Heart left ventricle (tissue), 13 donors: ENCODE data around the gene TBC1D1.

Experiments
- POLR2A ChIP-seq, 2 donors: fragments of 450-650 bp; IDR thresholded peaks; one replicate each; pipeline ENCODE4 v1.6.1; 2017; ENCODE audit warnings: antibody characterized with exemption in 2 of 2, mild to moderate bottlenecking in 2 of 2, moderate library complexity in 2 of 2
- TF ChIP-seq, protein P1 (sequence below), 12 donors: fragments of 200-600 bp; sonication (generic) in 4 of 12; IDR thresholded peaks; one replicate each; pipeline versions ENCODE4 v1.5.0 to v1.8.0; 2018 to 2022; ENCODE audit warnings: antibody characterized with exemption in 12 of 12, mild to moderate bottlenecking in 5 of 12
- donor health status: ischemic (EF 13 %, LVEDD 7.1; RV severe dilation, severe dysfunction).
- donor health status: DM: no; HTN: yes; CAD: no.
- donor health status: DM: no; HTN: no; CAD: no.
- donor health status: ischemic (EF 25% LVEDD 6.9; RV normal size, moderate dysfunction).
- donor health status: ischemic (EF 25% LVEDD 5.7; RV mildly dilated, moderate dysfunction).
- donor health status: ischemic (EF 35%, LVEDD 5.7; RV mildly dilated, moderate dysfunction).
- donor health status: nonischemic (EF 11% LVEDD 7.7; RV severe dilation, severe dysfunction).
- donor health status: DM: yes; HTN: yes; CAD: no.
- donor health status: PGD.
- donor health status: ischemic (EF 29% LVEDD 5.4; RV normal size, mild dysfunction).
- donor health status: nonischemic (EF 23%, LVEDD 6.1; RV moderate dilation, normal function).

DNA sequence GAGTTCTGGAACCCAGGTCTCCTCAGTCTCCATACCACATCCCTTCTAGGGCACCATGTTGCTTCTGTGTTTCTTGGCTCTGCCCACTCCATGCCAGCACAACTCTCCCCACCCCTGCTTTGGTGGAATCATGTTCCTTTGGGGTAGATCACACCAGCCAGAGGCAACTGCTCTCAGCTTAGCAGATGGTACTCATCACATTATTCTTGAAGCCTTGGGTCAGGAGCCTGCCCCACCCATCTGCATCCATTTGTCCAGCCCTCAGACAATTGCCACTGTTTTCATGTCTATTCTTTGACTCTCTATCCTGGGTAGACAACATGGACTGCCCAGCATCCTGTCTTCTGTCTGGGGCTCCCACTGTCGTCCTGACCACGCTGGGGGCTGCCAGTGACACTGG, 216.9 kb downstream of the TBC1D1 start:
- no peak for TF ChIP-seq POLR2A (IDR thresholded peaks at IDR 0.05)
- TF ChIP-seq, protein P1, sequence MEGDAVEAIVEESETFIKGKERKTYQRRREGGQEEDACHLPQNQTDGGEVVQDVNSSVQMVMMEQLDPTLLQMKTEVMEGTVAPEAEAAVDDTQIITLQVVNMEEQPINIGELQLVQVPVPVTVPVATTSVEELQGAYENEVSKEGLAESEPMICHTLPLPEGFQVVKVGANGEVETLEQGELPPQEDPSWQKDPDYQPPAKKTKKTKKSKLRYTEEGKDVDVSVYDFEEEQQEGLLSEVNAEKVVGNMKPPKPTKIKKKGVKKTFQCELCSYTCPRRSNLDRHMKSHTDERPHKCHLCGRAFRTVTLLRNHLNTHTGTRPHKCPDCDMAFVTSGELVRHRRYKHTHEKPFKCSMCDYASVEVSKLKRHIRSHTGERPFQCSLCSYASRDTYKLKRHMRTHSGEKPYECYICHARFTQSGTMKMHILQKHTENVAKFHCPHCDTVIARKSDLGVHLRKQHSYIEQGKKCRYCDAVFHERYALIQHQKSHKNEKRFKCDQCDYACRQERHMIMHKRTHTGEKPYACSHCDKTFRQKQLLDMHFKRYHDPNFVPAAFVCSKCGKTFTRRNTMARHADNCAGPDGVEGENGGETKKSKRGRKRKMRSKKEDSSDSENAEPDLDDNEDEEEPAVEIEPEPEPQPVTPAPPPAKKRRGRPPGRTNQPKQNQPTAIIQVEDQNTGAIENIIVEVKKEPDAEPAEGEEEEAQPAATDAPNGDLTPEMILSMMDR (IDR thresholded peaks at IDR 0.05), result no peak
